Fibroblast of skin of right biceps (primary cell): ENCODE data around the gene RNF181.
"Not testable (repeated sequence)": the region's sequence is repeated elsewhere in the genome, so short reads cannot be mapped to it uniquely, and the experiment has no call there.

Experiments
- DNase-seq: peaks from one replicate; pipeline ENCODE4 v3.0.0-alpha.2; 2013

RNF181 gene

GRCh38 chr2:85597241-85597640 lies 1.7 kb downstream of the RNF181 start:
- DNase-seq: no peak

DNA sequence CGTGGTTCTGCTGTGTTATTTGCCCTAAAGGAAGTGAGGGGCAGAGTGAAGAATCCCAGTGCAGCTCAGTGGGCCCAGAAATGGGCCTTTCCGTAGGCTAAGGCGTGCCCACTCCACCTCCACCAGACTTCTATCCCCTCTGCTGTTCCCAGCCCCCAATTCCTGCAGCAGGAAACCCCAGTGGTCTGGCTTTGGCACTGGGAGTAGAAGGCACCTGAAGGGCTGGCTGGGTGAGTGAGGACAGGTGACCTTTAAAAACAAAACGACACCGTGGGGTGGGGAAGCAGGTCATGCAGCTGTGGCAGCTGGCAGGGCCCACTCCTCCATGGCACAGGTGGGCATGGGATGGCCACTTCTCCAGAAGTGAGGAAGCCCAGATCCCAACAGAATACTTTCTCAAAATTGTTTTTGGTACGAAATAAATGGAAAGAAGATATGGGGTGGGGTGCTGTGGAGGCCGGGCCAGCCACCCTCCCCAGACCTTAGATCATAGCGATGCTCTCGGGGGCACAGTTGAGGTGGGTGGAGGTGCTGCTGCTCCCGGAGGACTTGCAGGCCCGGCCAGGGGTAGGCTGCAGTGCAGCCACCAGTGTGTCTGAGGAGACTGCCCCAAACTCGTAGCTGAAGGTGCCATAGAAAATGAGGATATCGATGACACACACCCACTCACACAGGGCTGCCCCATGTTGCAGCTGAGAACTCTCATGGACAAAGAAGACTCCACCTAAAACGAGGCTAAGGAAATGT lies 3.2 kb downstream of the RNF181 start:
- DNase-seq: no peak

DNA sequence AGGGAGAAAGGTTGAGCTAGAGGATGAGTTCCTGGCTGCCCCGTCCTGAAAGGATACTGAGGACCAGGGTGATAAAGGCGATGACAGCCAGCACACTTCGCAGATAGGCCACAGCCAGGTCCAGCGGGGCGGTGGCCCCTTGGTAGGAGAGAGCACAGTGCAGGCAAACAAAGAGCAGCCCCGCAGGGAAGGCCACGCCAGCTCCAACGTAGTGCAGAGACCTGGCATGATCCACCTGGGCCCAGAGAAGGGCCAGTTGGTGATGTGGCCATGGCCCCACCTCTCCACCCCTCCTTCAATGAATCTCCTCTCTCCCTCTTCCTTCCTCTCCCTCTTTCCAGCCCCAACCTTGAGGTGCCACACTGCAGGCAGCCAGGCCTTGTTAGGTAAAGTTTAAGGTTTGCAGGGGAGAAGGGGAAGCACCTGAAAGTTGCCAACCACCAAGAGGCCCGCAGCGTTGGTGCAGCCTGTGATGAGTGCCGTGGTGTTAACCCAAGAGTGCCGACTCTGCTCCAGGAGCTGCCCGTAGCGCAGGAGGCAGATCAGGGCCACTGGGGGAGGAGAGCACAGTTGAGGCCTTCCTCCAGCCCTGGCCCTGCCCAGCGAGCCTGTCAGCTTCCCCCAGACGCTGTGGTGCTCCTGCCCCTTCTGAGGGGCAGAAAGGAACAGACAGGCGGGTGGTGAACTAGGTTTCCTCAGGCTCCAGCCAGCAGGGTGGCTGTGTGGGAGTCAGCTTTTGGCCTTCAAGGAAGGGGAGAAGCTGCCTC lies 4.1 kb downstream of the RNF181 start:
- no peak for DNase-seq

DNA sequence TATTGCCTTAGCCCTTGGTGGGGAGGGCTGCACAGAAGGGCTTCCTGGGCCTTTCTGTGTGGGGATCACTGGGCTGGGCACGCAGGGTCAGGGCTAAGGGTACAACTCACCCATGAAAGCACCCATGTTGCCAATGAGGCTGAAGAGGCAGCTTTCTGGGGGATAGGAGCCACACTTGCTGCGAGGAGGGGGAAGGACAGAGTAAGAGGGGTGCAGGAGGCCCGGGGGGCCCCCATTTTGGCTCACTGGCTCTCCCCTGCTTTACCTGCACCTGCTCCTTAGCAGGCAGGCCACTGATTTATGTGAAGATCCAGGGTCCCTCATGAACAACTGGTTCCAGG lies 4.7 kb downstream of the RNF181 start:
- no peak for DNase-seq

- no peak for DNase-seq
Observed at GRCh38 chr2:85600951-85601770, 5.6 kb downstream of the RNF181 start.

- DNase-seq: peak; percentile 19
Observed at GRCh38 chr2:85601771-85602475, 6.4 kb downstream of the RNF181 start.

GRCh38 chr2:85602476-85603234 lies 7.1 kb downstream of the RNF181 start, which contains the start of gene TMEM150A:
Gene TMEM150A, minus strand, starts transcription at chr2:85602698. Its CDS starts 750 bp downstream, at chr2:85601948.
- peak; percentile 90 for DNase-seq

DNA sequence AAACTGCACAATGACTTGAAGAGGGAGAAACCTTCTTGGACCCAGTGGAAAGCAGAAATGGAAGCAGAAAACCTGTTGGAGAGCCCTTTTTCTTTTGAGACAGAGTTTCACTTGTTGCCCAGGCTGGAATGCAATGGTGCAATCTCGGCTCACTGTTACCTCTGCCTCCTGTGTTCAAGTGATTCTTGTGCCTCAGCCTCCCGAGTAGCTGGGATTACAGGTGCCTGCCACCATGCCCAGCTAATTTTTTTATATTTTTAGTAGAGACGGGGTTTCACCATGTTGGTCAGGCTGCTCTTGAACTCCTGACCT lies 8.5 kb downstream of the RNF181 start:
- DNase-seq: not testable (repeated sequence)

DNA sequence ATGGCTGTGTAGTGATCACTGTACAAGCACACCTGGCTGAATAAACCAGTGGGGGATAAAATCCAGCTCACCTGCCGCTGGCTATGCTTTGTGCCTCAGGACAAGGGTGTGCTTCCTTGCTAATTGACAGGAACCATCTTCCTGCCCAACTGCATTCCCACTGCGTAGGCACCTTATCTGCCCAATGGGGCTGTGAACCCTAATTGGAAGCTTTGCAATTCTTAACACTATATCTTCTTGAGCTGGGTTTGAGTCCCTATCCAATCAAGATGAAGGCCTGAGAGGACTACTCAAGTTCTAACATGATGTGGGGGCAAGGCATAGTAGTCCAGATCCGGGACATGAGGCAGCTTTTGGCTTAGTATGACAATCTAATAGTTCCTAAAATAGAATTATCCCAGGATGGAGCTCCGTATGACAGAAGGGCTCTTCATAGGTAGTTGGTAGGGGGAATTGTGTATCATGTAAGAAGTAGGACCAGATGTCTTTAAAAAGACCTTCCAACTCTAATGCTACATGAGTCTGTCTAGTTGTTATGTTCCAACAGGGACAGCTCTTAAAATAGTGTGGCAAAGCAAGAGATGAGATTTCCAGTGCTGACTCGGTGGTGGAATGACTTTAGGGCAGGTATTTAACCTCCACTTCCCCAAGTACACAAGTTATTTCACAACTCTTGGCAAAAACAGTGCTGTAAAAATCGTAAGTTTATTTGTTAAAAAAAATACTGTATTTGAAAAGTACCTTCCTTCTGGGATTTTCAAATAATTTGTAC lies 9.2 kb downstream of the RNF181 start:
- no peak for DNase-seq

- peak; percentile 91 for DNase-seq
Observed at GRCh38 chr2:85605406-85606115, 10.0 kb downstream of the RNF181 start.

- no peak for DNase-seq
Observed at GRCh38 chr2:85606116-85606455, 10.5 kb downstream of the RNF181 start.

DNA sequence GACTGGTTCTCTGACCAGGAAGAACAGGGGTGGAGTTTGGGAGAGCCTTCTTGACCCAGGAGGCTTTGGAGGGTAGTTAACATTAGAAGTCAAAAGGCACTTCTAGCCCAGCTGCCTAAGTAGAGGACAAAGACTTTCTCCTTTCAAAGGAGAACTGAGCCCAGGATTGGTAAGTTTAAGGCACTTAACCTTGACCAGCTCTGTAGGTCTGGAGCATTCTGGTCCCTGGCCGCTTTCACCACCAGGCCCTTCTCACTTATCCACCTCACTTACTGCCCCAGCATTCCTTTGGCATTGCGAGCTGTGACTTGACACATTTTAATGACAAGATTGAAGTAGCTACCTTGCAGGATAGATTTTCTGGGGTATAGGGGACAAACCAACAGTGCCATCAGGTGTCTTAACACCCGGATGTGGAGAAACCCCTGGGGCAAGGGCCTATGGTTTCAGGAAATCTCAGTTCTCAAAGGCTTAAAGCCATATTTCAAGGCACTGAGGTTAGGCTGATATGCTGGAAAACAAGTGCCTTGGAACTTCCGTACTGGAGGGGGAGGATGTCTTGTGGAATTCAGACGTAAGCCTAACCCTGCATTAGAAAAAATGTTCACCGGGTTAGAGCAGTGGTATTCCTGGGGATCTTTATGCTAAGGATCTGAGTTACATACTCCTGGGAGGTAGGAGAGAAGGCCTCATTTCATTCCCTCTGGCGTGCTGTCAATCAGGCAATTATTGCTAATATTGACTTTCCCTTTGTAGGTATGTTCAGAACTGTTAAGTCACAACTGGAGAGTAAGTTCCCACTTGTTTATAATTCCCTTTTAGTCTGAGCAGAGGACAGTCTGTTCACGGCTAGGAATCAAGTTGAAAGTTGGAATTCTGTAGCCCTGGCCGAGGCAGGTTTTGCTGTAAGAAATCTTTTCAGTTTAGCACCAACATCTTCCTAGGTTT lies 12.0 kb downstream of the RNF181 start:
- no peak for DNase-seq

DNA sequence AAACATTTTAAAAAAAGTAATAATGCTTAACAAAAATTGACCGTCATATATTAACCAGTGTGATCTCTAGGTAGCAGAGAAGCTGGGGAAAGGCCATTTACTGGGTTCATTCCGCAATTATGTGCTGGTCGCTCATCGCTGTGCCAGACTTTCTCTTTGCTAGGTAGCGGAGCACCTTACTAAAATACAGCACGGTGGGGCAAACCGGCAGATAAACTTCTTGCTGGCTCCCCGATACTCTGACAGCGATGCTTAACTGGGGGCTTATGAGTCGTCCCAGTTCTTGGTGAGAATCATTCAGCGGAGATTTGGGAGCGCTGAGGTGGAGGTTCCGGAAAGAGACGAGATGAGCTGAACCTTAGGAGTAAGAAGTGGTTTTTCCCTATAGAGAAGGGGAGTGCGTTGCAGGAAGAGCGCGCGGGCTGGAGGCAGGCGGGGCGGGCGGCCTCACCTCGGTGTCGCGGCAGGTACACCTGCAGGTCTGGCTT lies 15.7 kb downstream of the RNF181 start:
- DNase-seq: no peak

DNA sequence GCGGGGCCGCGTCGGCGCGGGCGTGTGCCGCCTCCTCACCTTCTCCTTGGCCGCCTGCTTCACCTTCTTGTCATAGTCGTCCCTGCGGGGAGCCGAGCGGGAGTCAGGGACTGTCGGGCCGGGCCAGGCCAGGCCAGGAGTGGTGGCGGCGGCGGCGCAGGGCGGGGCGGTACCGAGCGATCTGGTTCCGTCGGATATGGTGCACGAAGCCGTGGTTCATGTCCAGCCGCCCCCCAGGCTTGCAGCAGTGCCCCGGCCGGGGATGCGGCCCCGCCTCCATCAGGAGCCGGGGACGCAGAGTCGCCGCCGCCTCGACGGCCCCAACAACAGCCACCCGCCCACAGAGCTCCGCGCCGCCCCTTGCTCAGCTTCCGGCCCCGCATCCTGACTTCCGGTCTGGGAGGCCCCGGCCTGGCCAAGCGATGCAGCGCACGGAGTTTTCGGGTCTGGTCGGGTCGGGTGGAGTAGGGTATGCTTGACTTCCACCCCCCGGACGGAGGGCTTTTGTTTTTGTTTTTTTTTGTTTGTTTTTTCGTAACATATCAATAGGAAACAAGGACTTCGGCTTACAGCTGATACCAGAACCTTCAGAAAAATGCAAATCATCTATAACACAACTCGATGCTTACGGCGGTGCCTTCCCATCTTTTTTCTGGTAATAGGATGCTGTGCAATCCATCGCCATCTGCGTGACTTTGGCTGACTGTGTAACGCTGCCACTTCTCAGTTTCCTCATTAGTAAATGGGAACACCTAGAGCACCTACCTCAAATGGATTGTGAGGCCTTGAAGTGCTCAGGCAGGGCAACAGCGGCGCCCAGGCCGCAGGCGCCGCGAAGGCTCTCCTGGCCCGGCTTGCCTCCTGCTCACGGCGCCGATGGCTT lies 16.4 kb downstream of the RNF181 start, which contains the start of gene C2orf68:
Gene C2orf68, minus strand, starts transcription at position 362 of the 883 bp plus-strand sequence. Its CDS starts 82 bp downstream, at position 280.
- peak; percentile 88 for DNase-seq

DNA sequence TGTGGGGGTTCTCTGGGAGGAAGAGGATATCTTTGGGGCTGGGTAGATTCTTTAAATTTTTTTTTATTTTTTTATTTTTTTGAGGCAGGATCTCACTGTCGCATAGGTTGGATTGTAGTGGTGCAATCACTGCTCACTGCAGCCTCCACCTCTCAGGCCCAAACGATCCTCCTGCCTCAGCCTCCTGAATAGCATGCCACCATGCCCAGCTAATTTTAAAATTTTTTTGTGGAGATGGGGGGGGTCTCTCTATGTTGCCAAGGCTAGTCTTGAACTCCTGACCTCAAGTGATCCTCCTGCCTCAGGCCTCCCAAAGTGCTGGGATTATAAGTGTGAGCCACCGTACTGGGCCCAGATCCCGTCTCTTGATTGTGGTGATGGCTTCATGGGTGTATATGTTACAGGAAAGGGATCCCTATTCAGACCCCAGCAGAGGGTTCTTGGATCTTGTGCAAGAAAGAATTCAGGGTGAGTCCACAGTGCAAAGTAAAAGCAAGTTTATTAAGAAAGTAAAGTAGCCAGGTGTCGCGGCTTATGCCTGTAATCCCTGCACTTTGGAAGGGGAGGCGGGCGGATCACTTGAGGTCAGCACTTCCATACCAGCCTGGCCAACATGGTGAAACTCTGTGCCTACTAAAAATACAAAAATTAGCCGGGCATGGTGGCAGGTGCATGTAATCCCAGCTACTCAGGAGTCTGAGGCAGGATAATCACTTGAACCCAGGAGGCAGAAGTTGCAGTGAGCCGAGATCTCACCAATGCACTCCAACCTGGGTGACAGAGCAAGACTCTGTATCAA lies 18.4 kb downstream of the RNF181 start:
- no peak for DNase-seq

- DNase-seq: not testable (repeated sequence)
Observed at GRCh38 chr2:85614757-85615156, 19.2 kb downstream of the RNF181 start.

DNA sequence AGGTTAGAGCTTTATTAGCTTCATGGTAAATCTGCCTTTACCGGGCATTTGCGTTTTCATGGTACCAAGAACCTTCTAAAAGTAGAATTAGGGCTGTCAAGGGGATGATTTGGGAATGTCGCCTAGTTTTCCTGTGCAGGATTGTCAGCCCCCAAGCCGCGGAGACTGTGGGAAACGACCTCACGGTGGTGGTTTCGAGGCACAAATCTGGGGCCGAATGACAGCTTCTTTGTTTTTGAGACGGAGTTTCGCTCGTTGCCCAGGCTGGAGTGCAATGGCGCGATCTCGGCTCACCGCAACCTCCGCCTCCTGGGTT lies 19.8 kb downstream of the RNF181 start:
- DNase-seq: no peak

DNA sequence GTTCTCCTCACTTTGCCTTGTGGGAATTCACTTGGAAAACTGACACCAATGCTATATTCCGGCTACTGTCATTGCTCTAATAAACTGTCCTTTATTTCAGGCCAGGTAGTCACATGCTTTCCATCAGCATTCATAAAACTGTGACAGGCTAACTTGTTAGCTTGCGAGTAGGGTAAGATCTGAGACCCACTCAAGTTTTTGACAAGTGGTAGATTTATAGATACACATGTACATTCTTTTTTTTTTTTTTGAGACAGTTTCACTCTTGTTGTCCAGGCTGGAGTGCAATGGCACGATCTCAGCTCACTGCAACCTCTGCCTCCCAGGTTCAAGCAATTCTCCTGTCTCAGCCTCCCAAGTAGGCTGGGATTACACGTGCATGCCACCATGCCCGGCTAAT lies 22.2 kb downstream of the RNF181 start:
- DNase-seq: not testable (repeated sequence)
